ENCODE data around the gene MYOZ2. TPM values are rescaled to one million over a fixed set of nuclear protein-coding genes. Genes with fewer than 3 reads are reported as not detected.
"Not testable (repeated sequence)": the region's sequence is repeated elsewhere in the genome, so short reads cannot be mapped to it uniquely, and the experiment has no call there.

Gene MYOZ2
- total RNA-seq, 1 donor from 2014 or later: not detected

- FAIRE-seq (no peak), DNase-seq (ENCODE audit: low read depth) (no peak)
- Histone ChIP-seq H3K4me3 (ENCODE audit: low read depth, low read length) (no peak overlapping the region), H3K27me3 (ENCODE audit: control insufficient read depth, insufficient read depth, low read length) (no peaks in the 10 kb centered on the region), H3K36me3 (ENCODE audit: control insufficient read depth, insufficient read depth, low read length) (no peaks in the 10 kb centered on the region)
- TF ChIP-seq CTCF (IDR thresholded peaks at IDR 0.05; ENCODE audit: insufficient read depth, low read length, severe bottlenecking): no peak
Observed at GRCh38 chr4:119139822-119140252, 4.2 kb downstream of the MYOZ2 start.

GRCh38 chr4:119141283-119141682 is 5.7 kb downstream of the MYOZ2 start:
- FAIRE-seq; H3K27me3 ChIP-seq (ENCODE audit: control insufficient read depth, insufficient read depth, low read length); H3K4me3 ChIP-seq (ENCODE audit: low read depth, low read length); H3K36me3 ChIP-seq (ENCODE audit: control insufficient read depth, insufficient read depth, low read length); DNase-seq (ENCODE audit: low read depth): not testable (repeated sequence)

- H3K4me3 ChIP-seq (ENCODE audit: low read depth, low read length): no peak overlapping the region
- DNase-seq (ENCODE audit: low read depth) (no peak), FAIRE-seq (no peak)
Observed at GRCh38 chr4:119142833-119143232, 7.2 kb downstream of the MYOZ2 start.

GRCh38 chr4:119143341-119143740 is 7.7 kb downstream of the MYOZ2 start:
- H3K36me3 ChIP-seq (ENCODE audit: control insufficient read depth, insufficient read depth, low read length); H3K4me3 ChIP-seq (ENCODE audit: low read depth, low read length); DNase-seq (ENCODE audit: low read depth); FAIRE-seq; H3K27me3 ChIP-seq (ENCODE audit: control insufficient read depth, insufficient read depth, low read length): not testable (repeated sequence)

More at GRCh38 chr4:119142833-119143232, 7.2 kb downstream of the MYOZ2 start:
- H3K36me3 ChIP-seq (ENCODE audit: control insufficient read depth, insufficient read depth, low read length): no peaks in the 10 kb centered on the region
- H3K27me3 ChIP-seq (ENCODE audit: control insufficient read depth, insufficient read depth, low read length): no peaks in the 10 kb centered on the region
- TF ChIP-seq CTCF (IDR thresholded peaks at IDR 0.05; ENCODE audit: insufficient read depth, low read length, severe bottlenecking): no peak

GRCh38 chr4:119149110-119149509 is 13.5 kb downstream of the MYOZ2 start:
- TF ChIP-seq CTCF (IDR thresholded peaks at IDR 0.05; ENCODE audit: insufficient read depth, low read length, severe bottlenecking): no peak
- Histone ChIP-seq H3K36me3 (ENCODE audit: control insufficient read depth, insufficient read depth, low read length) (no peaks in the 10 kb centered on the region), H3K4me3 (ENCODE audit: low read depth, low read length) (no peak overlapping the region), H3K27me3 (ENCODE audit: control insufficient read depth, insufficient read depth, low read length) (no peaks in the 10 kb centered on the region)
- FAIRE-seq: peak; percentile 36
- no peak for DNase-seq (ENCODE audit: low read depth)

GRCh38 chr4:119151161-119151560 is 15.5 kb downstream of the MYOZ2 start:
- DNase-seq (ENCODE audit: low read depth): no peak
- FAIRE-seq: no peak
- TF ChIP-seq CTCF (IDR thresholded peaks at IDR 0.05; ENCODE audit: insufficient read depth, low read length, severe bottlenecking): no peak

GRCh38 chr4:119152741-119153140 is 17.1 kb downstream of the MYOZ2 start:
- no peak for DNase-seq (ENCODE audit: low read depth)
- H3K36me3 ChIP-seq (ENCODE audit: control insufficient read depth, insufficient read depth, low read length): no peaks in the 10 kb centered on the region
- TF ChIP-seq CTCF (IDR thresholded peaks at IDR 0.05; ENCODE audit: insufficient read depth, low read length, severe bottlenecking): no peak
- FAIRE-seq: no peak
- no peak overlapping the region for H3K4me3 ChIP-seq (ENCODE audit: low read depth, low read length)
- no peaks in the 10 kb centered on the region for H3K27me3 ChIP-seq (ENCODE audit: control insufficient read depth, insufficient read depth, low read length)

More at GRCh38 chr4:119151161-119151560, 15.5 kb downstream of the MYOZ2 start:
- Histone ChIP-seq H3K4me3 (ENCODE audit: low read depth, low read length) (no peak overlapping the region), H3K36me3 (ENCODE audit: control insufficient read depth, insufficient read depth, low read length) (no peaks in the 10 kb centered on the region), H3K27me3 (ENCODE audit: control insufficient read depth, insufficient read depth, low read length) (no peaks in the 10 kb centered on the region)

Data from bronchial epithelial cell (primary cell).